H1 (cell line): ENCODE measurements around the gene ZCCHC10.

Experiments
- EZH2 ChIP-seq: fragments of 200-600 bp; sonication (generic); IDR thresholded peaks from 2 replicates; pipeline ENCODE4 v1.7.1; 2012; ENCODE audit warnings: low read depth, mild to moderate bottlenecking, moderate library complexity, low read length, inconsistent platforms; ENCODE audit not compliant: severe bottlenecking
- JUN ChIP-seq: IDR thresholded peaks from 2 replicates; pipeline ENCODE4 v1.6.1; 2011; ENCODE audit warnings: low read depth, mild to moderate bottlenecking, improper control_type of control experiment, low read length
- JUND ChIP-seq: IDR thresholded peaks from 2 replicates; pipeline ENCODE4 v1.6.1; 2011; ENCODE audit warnings: mild to moderate bottlenecking, improper control_type of control experiment, low read length
- POLR2A ChIP-seq, 2 experiments: IDR thresholded peaks; 1 replicate in 1 of 2; 2 replicates in 1 of 2; pipeline ENCODE4 v1.6.1; 2011; ENCODE audit warnings: low read depth in 2 of 2, low read length in 2 of 2, mild to moderate bottlenecking in 2 of 2; ENCODE audit errors: control extremely low read depth in 1 of 2
- RAD21 ChIP-seq, 2 experiments: IDR thresholded peaks in 1 of 2; conservative IDR thresholded peaks in 1 of 2; 2 replicates each; pipeline ENCODE4 v1.6.1; 2011; ENCODE audit warnings: low read depth in 2 of 2, low read length in 2 of 2, improper control_type of control experiment in 1 of 2, inconsistent platforms in 1 of 2, mild to moderate bottlenecking in 1 of 2, moderate library complexity in 1 of 2
- RBBP5 ChIP-seq: IDR thresholded peaks from 2 replicates; pipeline ENCODE4 v1.7.1; 2012; ENCODE audit warnings: low read depth, mild to moderate bottlenecking, inconsistent platforms, low read length, moderate library complexity, borderline replicate concordance
- RFX5 ChIP-seq: IDR thresholded peaks from 2 replicates; pipeline ENCODE4 v1.6.1; 2011; ENCODE audit warnings: low read depth, low read length, improper control_type of control experiment, borderline replicate concordance
- SP1 ChIP-seq: IDR thresholded peaks from 2 replicates; pipeline ENCODE4 v1.6.1; 2011; ENCODE audit warnings: low read depth, low read length
- SRF ChIP-seq: IDR thresholded peaks from 2 replicates; pipeline ENCODE4 v1.6.1; 2011; ENCODE audit warnings: mild to moderate bottlenecking, low read depth, low read length, moderate library complexity
- TF ChIP-seq, protein P1 (sequence below): IDR thresholded peaks from 2 replicates; pipeline ENCODE4 v1.6.1; 2011; ENCODE audit warnings: low read length, improper control_type of control experiment
- TF ChIP-seq, protein P2 (sequence below), 3 experiments: IDR thresholded peaks; 1 replicate in 2 of 3; 2 replicates in 1 of 3; pipeline versions ENCODE4 v1.5.1 to v1.6.1; 2011; ENCODE audit warnings: low read length in 3 of 3, mild to moderate bottlenecking in 3 of 3, inconsistent platforms in 2 of 3, low read depth in 1 of 3, moderate library complexity in 1 of 3; ENCODE audit not compliant: insufficient read depth in 1 of 3; ENCODE audit errors: control extremely low read depth in 1 of 3
- TF ChIP-seq, protein P3 (sequence below): IDR thresholded peaks from 2 replicates; pipeline ENCODE4 v1.6.1; 2012; ENCODE audit warnings: inconsistent platforms

DNA sequence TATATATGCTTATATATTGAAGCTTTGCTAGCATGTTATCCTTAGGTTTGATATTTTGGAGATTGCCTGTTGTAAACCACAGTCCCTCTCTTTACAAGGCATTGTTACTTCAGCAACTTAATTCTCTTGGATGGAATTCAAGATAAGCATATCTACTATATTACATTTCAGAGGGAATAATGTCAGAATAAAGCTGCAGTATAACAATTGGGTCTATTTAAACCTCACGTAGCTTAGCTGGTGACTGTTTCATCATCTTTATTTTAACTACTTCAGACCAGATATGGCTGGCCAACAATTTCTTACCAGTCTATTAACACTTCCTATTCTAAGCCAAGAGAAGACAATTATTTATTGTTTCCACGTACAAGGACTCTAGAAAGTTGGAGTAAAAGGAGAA lies 27.1 kb downstream of the ZCCHC10 start:
- TF ChIP-seq, protein P1, sequence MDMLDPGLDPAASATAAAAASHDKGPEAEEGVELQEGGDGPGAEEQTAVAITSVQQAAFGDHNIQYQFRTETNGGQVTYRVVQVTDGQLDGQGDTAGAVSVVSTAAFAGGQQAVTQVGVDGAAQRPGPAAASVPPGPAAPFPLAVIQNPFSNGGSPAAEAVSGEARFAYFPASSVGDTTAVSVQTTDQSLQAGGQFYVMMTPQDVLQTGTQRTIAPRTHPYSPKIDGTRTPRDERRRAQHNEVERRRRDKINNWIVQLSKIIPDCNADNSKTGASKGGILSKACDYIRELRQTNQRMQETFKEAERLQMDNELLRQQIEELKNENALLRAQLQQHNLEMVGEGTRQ = no peak
- TF ChIP-seq, protein P2, sequence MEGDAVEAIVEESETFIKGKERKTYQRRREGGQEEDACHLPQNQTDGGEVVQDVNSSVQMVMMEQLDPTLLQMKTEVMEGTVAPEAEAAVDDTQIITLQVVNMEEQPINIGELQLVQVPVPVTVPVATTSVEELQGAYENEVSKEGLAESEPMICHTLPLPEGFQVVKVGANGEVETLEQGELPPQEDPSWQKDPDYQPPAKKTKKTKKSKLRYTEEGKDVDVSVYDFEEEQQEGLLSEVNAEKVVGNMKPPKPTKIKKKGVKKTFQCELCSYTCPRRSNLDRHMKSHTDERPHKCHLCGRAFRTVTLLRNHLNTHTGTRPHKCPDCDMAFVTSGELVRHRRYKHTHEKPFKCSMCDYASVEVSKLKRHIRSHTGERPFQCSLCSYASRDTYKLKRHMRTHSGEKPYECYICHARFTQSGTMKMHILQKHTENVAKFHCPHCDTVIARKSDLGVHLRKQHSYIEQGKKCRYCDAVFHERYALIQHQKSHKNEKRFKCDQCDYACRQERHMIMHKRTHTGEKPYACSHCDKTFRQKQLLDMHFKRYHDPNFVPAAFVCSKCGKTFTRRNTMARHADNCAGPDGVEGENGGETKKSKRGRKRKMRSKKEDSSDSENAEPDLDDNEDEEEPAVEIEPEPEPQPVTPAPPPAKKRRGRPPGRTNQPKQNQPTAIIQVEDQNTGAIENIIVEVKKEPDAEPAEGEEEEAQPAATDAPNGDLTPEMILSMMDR (IDR thresholded peaks at IDR 0.05; ENCODE audit: control extremely low read depth in 1 of 3, insufficient read depth in 1 of 3, low read depth in 1 of 3, low read length in 3 of 3) = no peak
- TF ChIP-seq RAD21 (IDR thresholded peaks at IDR 0.05 in 1 of 2, conservative IDR thresholded peaks at IDR 0.05 in 1 of 2; ENCODE audit: low read depth in 2 of 2, low read length in 2 of 2) (no peak), SP1 (no peak), JUN (no peak), POLR2A (IDR thresholded peaks at IDR 0.05; ENCODE audit: control extremely low read depth in 1 of 2, low read depth in 2 of 2, low read length in 2 of 2) (no peak), RBBP5 (no peak), RFX5 (no peak), SRF (no peak), JUND (no peak), EZH2 (no peak)
- TF ChIP-seq, protein P3, sequence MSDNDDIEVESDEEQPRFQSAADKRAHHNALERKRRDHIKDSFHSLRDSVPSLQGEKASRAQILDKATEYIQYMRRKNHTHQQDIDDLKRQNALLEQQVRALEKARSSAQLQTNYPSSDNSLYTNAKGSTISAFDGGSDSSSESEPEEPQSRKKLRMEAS = no peak
